GM18498 (cell line): Measurements from ENCODE around the gene B4GALT1.
"Not testable (repeated sequence)": the region's sequence is repeated elsewhere in the genome, so short reads cannot be mapped to it uniquely, and the experiment has no call there.

Source experiments
- ATAC-seq: cut with Tn5 transposase; IDR thresholded peaks from one replicate; pipeline ENCODE4 v1.9.1; 2021; ENCODE audit warnings: mild to moderate bottlenecking, moderate library complexity; ENCODE audit not compliant: unreplicated experiment

The B4GALT1 gene

GRCh38 chr9:33185406-33185805 is 18.3 kb upstream of the B4GALT1 start:
- ATAC-seq, result no peak

- no peak for ATAC-seq
Measured at GRCh38 chr9:33184963-33185362, 17.8 kb upstream of the B4GALT1 start.

- no peak for ATAC-seq
Measured at GRCh38 chr9:33182519-33182918, 15.4 kb upstream of the B4GALT1 start.

- ATAC-seq, result no peak
Measured at GRCh38 chr9:33180526-33181184, 13.5 kb upstream of the B4GALT1 start.

- no peak for ATAC-seq
Measured at GRCh38 chr9:33178972-33179697, 12.0 kb upstream of the B4GALT1 start.

- ATAC-seq, result peak; percentile 77
Measured at GRCh38 chr9:33177639-33178038, 10.5 kb upstream of the B4GALT1 start.

- no peak for ATAC-seq
Measured at GRCh38 chr9:33177086-33177485, 9.9 kb upstream of the B4GALT1 start.

- ATAC-seq, result no peak
Measured at GRCh38 chr9:33175649-33176325, 8.7 kb upstream of the B4GALT1 start.

- no peak for ATAC-seq
Measured at GRCh38 chr9:33172256-33173238, 5.4 kb upstream of the B4GALT1 start.

- ATAC-seq, result no peak
Measured at GRCh38 chr9:33170464-33171415, 3.6 kb upstream of the B4GALT1 start.

- ATAC-seq, result no peak
Measured at GRCh38 chr9:33168941-33169544, 1.9 kb upstream of the B4GALT1 start.

- peak; percentile 2 for ATAC-seq
Measured at GRCh38 chr9:33167972-33168461, 881 bp upstream of the B4GALT1 start.

GRCh38 chr9:33166231-33167083 is 679 bp downstream of the B4GALT1 start:
- peak; percentile 4 for ATAC-seq

GRCh38 chr9:33165263-33166151 is 1.6 kb downstream of the B4GALT1 start:
- ATAC-seq, result peak; percentile 15

- ATAC-seq, result not testable (repeated sequence)
Measured at GRCh38 chr9:33164921-33165262, 2.2 kb downstream of the B4GALT1 start.

- peak; percentile 18 for ATAC-seq
Measured at GRCh38 chr9:33164138-33164809, 2.9 kb downstream of the B4GALT1 start.
